Epithelial cell of esophagus (primary cell): Measurements from ENCODE around the gene BCORL1.

ENCODE experiments used
- DNase-seq: peaks from one replicate; pipeline ENCODE4 v3.0.0; 2010; ENCODE audit warnings: low read depth
- H3K4me3 ChIP-seq: 2 replicates; pipeline ENCODE4 v1.5.1; 2011; ENCODE audit warnings: mild to moderate bottlenecking, low read length, control low read depth
- CTCF ChIP-seq: IDR thresholded peaks from 2 replicates; pipeline ENCODE4 v1.5.1; 2011; ENCODE audit warnings: low read depth, mild to moderate bottlenecking, low read length, control low read depth, inconsistent platforms; ENCODE audit not compliant: insufficient read depth; ENCODE audit errors: missing control alignments

The BCORL1 gene

GRCh38 chrX:129984111-129984958 is 1.9 kb downstream of the BCORL1 start:
- H3K4me3 ChIP-seq, result peak overlapping the region; percentile 46
- no peak for TF ChIP-seq CTCF
- no peak for DNase-seq

- TF ChIP-seq CTCF, result no peak
- no peak overlapping the region for H3K4me3 ChIP-seq
- no peak for DNase-seq
These were observed 5.4 kb downstream of the BCORL1 start for GRCh38 chrX:129987871-129988270.

GRCh38 chrX:129992181-129992580 is 9.7 kb downstream of the BCORL1 start:
- no peak for TF ChIP-seq CTCF
- no peak for DNase-seq

GRCh38 chrX:129996120-129996519 is 13.7 kb downstream of the BCORL1 start:
- peak; percentile 16 for DNase-seq
- H3K4me3 ChIP-seq, result no peak overlapping the region
- no peak for TF ChIP-seq CTCF

More at GRCh38 chrX:129992181-129992580, 9.7 kb downstream of the BCORL1 start:
- no peak overlapping the region for H3K4me3 ChIP-seq

- DNase-seq, result no peak
- H3K4me3 ChIP-seq, result no peak overlapping the region
- TF ChIP-seq CTCF, result no peak
These were observed 14.7 kb downstream of the BCORL1 start for GRCh38 chrX:129997086-129997485.

GRCh38 chrX:129998021-129998420 is 15.6 kb downstream of the BCORL1 start:
- DNase-seq, result no peak

More at GRCh38 chrX:129998021-129998420, 15.6 kb downstream of the BCORL1 start:
- no peak for TF ChIP-seq CTCF
- H3K4me3 ChIP-seq, result no peak overlapping the region
